ENCODE data around the gene CCDC85C.

Gene CCDC85C

DNA sequence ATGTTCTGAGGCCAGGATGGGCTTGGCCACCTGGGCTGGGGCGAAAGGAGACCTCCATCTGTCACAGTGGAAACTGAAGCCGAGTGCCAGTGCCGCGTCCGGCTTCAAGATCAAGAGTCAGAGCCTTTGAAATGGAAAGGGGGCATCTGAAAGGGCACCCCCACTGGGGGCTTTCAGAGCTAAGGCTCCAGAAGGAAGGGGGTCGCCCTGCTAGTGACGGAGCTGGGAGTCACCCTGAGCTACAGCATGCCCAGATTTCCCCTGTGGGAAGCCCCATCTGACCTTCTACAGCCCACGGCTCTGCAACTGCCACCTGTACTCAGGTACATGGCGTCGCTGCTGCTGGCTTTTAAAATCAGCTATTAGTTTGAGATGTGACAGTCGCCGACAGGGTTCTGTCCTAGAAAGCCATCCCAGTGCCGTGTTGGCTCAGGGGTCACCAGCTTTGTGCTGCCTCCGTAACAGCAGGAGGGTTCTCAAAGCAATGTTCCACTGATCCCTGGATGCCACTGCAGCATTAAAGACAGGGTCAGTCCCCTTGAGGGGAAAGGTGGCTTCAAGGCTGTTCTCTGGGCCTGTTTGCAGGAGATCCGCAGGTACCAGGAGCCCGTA, 91.3 kb downstream of the CCDC85C start:
- DNase-seq (ENCODE audit: low spot score): no peak

DNA sequence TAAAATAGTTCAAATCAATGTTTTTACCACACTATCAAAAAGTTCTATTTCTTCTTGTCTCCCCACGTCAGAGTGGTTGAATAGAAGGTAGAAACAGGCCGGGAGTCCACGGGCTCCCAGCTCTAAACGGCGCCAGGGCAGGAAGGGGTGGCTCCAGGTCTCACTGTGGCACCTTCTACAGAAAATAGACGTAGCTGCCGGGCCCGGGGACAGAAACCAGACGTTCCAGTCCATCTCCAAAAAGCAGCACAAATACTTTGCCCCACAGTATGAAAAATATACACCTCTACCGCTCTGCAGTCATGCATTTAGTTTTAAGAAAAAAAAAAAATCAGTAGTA, 91.9 kb downstream of the CCDC85C start:
- no peak for DNase-seq (ENCODE audit: low spot score)

DNA sequence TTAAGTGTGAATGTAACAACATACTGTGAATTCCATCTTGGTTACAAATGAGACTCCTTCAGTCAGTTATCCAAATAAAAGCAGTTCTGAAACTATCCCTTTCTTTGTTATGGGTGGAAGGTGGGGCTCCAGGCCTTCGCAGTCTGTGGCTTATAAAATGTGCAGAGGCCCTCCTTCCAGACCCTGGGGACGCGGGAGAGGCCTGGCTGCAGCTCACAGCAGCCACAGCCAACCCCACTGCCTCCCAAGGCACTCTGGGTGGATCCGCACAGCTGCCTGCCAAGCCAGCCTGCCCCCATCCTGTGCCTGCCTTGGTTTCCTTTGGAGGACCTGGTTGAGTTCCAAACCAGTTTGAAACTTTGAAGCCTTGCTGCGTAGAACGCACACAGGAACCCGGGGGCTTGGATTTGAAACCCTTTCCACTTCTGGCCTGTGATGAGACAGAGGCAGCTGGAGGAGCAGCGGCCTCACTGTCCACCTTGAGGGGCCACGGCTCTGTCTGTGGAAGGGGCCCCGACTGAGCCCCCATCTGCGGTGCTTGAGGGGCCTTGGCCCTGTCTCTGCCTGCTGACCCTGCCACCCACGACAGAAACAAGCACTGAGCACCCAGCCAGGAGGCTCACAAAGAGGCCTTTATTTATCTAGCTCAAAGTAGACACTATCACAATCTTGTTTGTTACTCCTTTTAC, 92.4 kb downstream of the CCDC85C start:
- no peak for DNase-seq (ENCODE audit: low spot score)

DNA sequence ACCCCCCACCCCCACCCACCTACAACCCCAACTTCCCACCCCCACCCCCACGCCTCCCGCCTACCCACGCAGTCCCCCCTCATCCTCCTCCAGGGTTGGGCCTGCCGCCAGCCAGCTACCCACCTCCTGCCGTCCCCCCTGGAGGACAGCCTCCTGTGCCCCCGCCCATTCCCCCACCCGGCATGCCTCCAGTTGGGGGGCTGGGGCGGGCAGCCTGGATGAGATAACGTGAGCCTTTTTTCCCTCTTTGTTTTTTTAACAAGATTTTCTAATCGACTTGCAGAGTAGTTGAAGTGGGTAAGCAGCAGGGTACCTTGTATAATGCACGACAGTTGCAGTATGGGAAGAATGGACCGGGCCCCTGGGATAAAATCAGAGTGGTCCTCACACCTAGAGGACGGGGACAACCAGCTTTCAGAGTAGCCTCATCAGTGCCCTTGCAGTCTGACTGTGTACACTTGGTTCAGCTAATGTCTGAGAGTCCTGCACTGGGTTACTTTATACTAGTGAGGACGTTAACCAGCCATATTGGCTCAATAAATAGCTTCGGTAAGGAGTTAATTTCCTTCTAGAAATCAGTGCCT, 93.4 kb downstream of the CCDC85C start:
- DNase-seq (ENCODE audit: low spot score): no peak

GRCh38 chr14:99509871-99510555, 94.0 kb downstream of the CCDC85C start:
- no peak for DNase-seq (ENCODE audit: low spot score)

GRCh38 chr14:99508896-99509629, 94.9 kb downstream of the CCDC85C start:
- DNase-seq (ENCODE audit: low spot score): no peak

DNA sequence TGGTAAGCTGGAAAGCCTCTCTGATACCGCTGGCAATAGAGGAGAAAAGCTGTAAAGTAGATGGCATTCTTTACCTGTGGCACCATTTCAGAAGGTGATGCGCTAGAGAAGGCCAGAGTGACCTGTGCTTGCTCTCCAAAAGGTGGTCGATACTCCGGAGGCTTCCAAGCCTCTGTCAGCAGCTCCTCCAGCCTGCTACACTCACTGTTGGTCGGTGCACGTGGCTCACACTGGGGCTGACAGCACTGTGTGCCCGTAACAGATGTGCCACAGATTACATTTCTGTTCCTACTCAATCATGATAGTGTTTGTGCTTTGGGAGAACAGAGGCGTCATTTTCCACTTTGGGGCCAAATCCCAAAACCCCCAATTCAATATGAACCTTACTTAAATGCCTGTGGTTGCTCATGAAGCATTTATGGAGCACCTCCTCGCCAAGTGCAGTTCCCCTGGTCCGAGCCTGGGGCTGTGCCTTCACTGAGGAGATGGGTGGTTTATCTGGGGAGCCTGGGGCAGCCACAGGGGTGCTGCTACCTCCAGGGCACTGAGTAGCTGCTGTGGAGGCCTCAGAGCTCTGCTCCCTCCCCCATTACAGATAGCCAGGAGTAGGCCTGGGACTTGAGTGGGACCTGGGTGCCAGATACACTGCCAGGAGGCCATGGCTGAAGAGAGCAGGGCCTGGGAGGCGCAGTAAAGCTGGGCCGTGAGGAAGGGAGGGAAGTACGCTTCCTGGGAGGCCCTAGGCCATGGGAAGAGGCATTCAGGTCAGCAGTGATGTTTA, 96.0 kb downstream of the CCDC85C start:
- no peak for DNase-seq (ENCODE audit: low spot score)

DNA sequence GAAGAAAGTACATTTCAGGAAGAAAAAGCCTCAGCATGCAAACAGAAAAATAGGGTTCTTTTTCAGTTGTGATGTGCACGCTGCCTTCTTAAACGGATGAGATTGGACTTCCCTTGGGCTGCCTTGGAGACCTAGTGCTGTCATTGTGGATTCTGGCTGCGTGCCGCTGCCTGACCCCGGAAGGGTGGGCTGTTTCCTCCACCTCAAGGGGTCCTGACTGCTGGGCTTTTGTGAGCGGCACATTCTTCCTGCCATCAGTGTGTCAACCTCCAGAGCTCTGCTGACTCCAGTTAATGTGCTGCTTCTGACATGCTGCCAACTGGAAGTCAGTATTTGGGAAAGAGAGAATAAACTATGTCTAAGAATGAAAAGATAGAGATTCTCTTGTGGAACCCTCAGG, 97.7 kb downstream of the CCDC85C start:
- DNase-seq (ENCODE audit: low spot score): no peak

- no peak for DNase-seq (ENCODE audit: low spot score)
These were observed 98.9 kb downstream of the CCDC85C start for GRCh38 chr14:99505089-99505488.

DNA sequence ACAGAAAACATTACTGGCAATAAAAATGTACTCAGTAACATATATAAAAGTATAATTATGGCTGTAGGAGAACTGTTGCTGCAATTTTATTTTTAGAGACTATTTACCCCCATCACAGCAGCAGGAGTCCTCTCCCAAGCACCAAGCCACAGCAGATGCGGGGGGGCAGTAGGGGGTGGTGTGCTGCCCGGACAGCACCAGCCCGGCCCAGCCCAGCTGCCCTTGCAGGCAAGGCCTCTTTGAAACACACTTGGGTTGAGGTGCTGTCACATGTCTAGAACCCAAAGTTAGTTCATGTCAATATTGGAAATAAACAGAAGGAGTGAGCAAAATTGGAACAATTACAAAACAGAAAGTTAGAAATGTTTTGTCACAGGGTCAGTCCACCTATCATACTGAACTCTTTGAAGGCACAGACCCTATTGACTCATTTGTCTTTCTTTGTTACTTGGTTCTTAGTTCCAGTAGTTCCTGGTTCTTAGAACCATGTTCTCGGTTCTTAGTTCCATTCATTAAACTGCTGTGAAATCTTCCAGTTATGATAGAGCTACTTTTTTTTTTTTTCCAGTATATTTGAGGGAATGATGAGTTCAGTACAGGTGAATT, 100.1 kb downstream of the CCDC85C start:
- DNase-seq (ENCODE audit: low spot score): no peak

GRCh38 chr14:99502989-99503421, 101.0 kb downstream of the CCDC85C start:
- no peak for DNase-seq (ENCODE audit: low spot score)

DNA sequence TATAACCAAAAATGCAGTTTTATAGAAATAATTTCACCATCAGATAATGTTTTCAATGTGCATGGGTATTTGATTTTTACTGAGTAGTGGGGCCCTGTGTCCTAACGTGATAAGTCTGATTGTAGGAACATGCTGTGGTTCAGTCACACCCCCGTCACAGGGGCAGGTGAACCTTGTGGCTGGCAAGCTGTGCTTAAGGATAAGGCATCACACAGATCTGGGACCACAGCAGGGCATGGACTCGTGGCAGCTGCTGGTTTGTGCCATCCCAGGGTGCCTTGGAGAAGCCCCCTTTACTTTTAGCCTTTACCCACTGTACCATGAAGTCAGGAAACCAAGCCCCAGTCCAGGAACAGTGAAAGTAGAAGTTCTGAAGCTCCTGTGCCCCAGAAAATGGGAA, 106.1 kb downstream of the CCDC85C start:
- DNase-seq (ENCODE audit: low spot score): no peak

DNA sequence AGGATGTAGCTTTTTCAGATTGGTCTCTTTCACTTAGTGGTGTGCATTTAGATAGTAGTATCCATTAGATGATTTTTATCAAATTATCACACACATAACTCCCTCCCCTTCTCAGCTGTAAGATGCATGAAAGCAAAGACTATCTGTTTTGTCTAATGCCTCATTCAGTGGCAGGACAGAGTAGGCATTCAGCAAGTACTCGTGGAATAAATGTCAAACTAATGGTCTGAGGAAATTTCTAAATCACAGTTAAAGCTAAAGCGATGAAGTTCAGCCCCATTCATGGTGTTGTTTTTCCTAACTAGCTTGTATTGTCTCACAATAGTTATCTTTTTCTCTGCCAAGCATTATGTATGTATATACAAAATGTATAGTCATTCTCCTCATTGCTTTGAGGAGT, 106.7 kb downstream of the CCDC85C start:
- DNase-seq (ENCODE audit: low spot score): no peak

DNA sequence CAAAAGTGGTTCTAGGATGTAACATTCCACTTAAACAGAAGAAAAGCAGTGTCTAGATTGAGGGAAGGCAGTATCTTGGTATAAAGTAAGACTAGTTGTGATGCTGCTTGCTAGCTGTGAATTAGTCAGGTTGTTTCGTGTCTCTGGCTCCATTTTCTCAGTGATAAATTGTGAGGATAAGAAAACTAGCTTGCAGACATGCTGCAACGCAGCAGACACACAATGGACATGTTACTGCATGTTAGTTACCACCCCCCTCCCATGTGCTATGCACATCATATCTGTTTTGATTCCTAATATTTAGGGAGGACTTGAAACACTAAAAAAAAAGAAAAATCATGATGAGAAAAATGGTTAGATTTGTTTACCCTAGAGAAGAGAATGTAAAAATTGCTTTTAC, 119.9 kb downstream of the CCDC85C start:
- DNase-seq (ENCODE audit: low spot score): no peak

DNA sequence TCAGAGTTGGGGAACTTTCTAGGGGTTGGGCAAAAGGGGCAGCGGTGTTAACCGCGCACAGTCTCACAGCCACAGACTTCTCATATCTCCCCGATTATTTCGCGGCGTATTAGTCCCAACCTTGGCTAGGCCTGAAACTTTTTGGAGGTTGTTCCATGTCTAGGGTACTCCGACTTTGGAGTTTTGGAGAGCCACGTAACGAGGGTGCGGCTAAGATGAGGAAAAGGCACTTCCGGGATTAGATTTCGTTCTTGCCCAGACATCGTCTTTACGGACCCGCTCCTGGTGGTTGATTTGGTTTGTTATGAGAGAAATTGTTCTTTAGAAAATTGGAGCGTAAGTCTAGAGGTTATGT, 122.3 kb downstream of the CCDC85C start:
- DNase-seq (ENCODE audit: low spot score): no peak

GRCh38 chr14:99480917-99481744, 122.9 kb downstream of the CCDC85C start, which contains the start of gene CCNK:
Gene CCNK (plus strand): TSS chr14:99481409. CDS start chr14:99492678, 11,269 bp downstream.
- peak; percentile 97 for DNase-seq (ENCODE audit: low spot score)

GRCh38 chr14:99479906-99480869, 123.8 kb downstream of the CCDC85C start, which contains the start of gene SETD3:
Gene SETD3 (minus strand): TSS chr14:99480859. CDS start chr14:99465805, 15,054 bp downstream.
- peak; percentile 10 for DNase-seq (ENCODE audit: low spot score)

GRCh38 chr14:99479160-99479905, 124.7 kb downstream of the CCDC85C start:
- DNase-seq (ENCODE audit: low spot score): no peak

Data from SK-N-DZ (cell line).